GM10248 (cell line): ENCODE measurements around the gene PRAME.

Experiments
- CTCF ChIA-PET: fragments of 300-600 bp; sonication (Branson Sonifier 250); formaldehyde crosslinking; extraction: SDS; loops from one replicate; lab custom pipeline; 2021; ENCODE audit warnings: antibody characterized with exemption; lab: Yijun Ruan, JAX
- POLR2A ChIA-PET: fragments of 350-650 bp; sonication (Branson Sonifier 250); formaldehyde crosslinking; extraction: SDS; loops from one replicate; lab custom pipeline; 2020; ENCODE audit warnings: antibody characterized with exemption; lab: Yijun Ruan, JAX
- DNase-seq: peaks from one replicate; pipeline ENCODE4 v3.0.0; 2012; ENCODE audit errors: extremely low spot score
- TF ChIP-seq, protein P1 (sequence below): IDR thresholded peaks from 2 replicates; pipeline ENCODE4 v1.5.1; 2012; ENCODE audit warnings: mild to moderate bottlenecking, low read depth; ENCODE audit errors: extremely low read depth, missing control alignments, control extremely low read depth

PRAME gene

DNA sequence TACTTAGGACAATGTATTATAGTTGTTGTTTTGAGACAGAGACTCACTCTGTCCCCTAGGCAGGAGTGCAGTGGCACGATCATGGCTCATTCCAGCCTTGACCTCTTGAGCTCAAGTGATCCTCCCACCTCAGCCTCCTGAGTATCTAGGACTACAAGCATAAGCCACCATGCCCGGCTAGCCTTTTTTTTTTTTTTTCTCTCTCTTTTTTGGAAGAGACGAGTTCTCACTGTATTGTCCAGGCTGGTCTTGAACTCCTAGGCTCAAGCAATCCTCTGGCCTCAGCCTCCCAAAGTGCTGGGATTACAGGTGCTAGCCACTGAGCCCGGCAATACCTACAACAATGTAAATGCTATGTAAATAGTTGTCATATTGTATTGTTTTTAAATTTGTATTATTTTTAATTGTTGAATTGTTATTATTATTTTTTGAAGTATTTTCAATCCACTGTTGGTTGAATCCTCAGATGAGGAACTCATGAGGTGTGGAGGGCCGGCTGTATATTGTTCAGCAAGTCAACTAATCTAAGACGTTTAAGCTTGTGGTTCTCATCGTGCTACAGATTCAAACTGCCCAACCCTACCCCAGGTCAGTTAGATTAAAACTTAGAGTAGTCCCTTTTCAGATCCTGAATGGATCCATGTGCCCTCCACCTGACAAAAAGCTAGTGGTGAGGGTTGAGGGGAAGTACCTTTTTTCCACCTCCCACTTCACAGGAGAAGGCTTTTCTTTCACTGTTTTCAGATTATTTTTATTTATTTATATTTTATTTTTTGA is 27.1 kb downstream of the PRAME start:
- CTCF ChIA-PET: interaction anchor here (1.2 to 1.6 kb wide), 3 partner anchors 9 to 109 kb away, joined by 3 to 4 read pairs (median 3); partner anchors contain the start of gene ZNF280B
- no peak for DNase-seq
- TF ChIP-seq, protein P1, sequence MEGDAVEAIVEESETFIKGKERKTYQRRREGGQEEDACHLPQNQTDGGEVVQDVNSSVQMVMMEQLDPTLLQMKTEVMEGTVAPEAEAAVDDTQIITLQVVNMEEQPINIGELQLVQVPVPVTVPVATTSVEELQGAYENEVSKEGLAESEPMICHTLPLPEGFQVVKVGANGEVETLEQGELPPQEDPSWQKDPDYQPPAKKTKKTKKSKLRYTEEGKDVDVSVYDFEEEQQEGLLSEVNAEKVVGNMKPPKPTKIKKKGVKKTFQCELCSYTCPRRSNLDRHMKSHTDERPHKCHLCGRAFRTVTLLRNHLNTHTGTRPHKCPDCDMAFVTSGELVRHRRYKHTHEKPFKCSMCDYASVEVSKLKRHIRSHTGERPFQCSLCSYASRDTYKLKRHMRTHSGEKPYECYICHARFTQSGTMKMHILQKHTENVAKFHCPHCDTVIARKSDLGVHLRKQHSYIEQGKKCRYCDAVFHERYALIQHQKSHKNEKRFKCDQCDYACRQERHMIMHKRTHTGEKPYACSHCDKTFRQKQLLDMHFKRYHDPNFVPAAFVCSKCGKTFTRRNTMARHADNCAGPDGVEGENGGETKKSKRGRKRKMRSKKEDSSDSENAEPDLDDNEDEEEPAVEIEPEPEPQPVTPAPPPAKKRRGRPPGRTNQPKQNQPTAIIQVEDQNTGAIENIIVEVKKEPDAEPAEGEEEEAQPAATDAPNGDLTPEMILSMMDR: no peak
- POLR2A ChIA-PET: no interaction called here

DNA sequence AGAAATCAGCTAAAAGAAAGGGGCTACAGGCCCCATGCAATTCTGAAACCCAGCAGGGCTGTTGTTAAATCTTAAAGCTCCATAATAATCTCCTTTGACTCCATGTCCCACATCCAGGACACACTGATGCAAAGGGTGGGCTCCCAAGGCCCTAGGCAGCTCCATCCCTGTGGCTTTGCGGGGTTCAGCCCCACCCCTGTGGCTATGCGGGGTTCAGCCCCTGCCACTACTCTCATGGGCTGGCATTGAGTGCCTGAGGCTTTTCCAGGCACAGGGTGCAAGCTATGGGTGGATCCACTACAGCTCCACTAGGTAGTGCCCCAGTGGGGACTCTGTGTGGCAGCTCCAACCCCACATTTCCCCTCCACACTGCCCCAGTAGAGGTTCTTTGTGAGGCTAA is 30.3 kb downstream of the PRAME start:
- DNase-seq: no peak
- TF ChIP-seq, protein P1: no peak
- ChIA-PET CTCF (no interaction called here), POLR2A (no interaction called here)

DNA sequence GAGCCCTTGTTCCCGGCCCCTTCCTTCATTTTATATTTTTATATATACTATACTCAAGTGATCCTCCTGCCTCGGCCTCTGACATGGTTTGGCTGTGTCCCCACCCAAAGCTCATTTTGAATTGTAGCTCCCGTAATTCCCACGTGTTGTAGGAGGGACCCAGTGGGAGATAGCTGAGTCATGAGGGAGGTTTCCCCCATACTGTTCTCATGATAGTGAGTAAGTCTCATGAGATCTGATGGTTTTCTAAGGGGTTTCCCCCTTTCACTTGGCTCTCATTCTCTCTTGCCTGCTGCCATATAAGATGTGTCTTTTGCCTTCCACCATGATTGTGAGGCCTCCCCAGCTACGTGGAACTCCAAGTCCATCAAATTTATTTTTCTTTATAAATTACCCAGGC is 31.8 kb downstream of the PRAME start:
- ChIA-PET POLR2A (no interaction called here), CTCF (no interaction called here)
- TF ChIP-seq, protein P1: no peak
- DNase-seq: no peak

DNA sequence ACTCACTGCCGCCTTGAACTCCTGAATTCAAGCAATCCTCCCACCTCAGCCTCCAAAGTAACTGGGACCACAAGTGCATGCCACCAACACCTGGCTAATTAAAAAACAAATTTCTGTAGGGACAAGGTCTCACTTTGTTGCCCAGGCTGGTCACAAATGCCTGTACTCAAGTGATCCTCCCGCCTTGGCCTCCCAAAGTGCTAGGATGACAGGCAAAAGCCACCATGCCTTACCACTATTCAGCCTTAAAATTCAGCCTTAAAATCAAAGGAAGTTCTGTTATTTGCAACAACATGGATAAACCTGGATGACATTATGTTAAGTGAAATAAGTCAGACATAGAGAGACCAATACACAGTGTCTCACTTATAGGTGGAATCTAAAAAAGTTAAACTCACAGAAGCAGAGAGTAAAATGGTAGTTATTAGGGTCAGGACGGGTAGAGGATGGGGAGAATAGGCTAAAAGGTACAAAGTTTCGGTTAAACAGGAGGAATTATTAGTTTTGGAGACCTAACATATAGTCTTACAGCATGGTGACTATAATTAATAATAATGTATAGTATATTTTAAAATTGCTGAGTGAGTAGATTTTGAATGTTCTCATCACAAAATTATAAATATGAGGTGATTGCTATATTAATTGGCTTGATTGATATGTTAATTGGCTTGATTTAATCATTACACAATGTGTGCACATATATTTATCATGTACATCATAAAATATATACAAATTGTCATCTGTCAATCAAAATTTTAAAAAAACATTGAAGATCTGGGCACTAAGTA is 32.7 kb downstream of the PRAME start:
- TF ChIP-seq, protein P1: no peak
- no peak for DNase-seq
- POLR2A ChIA-PET: no interaction called here
- CTCF ChIA-PET: interaction anchor here (1.0 kb wide), 2 partner anchors 17 to 60 kb away, joined by 3 to 4 read pairs; partner anchors contain the start of gene ZNF280B

DNA sequence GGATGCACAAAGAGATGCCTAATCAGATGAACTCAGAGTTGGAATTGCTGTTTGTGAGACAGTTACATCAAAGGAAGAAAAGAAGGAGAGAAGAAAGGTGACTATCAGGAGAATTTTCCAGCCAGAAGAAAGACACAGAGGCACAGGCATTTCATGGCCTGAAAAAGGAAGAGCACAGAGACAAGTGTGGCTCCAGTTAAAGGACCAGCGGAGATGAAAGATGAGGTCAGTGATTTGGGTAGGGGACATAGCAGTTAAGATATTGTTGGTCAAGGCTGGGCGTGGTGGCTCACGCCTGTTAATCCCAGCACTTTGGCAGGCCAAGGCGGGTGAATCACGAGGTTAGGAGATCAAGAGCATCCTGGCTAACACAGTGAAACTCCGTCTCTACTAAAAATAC is 35.6 kb downstream of the PRAME start:
- ChIA-PET POLR2A (no interaction called here), CTCF (interaction anchor here (5.3 kb wide), 1 partner anchor 14 kb away, joined by 24 read pairs; the partner anchor contains the start of gene ZNF280B)
- TF ChIP-seq, protein P1: no peak
- DNase-seq: no peak

DNA sequence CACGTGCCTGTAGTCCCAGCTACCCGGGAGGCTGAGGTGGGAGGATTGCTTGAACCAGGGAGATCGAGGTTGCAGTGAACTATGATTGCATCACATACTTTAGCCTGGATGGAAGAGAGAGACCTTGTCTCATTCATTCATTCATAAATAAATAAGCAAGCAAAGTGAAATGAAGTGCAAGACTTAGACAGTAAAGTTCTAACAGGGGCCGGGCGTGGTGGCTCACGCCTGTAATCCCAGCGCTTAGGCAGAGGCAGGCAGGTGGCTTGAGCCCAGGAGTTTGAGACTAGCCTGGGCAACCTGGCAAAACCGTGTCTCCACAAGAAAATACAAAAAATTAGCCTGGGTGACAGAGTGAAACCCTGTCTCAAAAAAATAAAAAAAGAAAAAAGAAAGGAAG is 37.4 kb downstream of the PRAME start:
- TF ChIP-seq, protein P1: no peak

More for the DNA sequence above, 37.4 kb downstream of the PRAME start:
- DNase-seq: no peak
- POLR2A ChIA-PET: no interaction called here
- CTCF ChIA-PET: interaction anchor here (5.3 kb wide), 1 partner anchor 12 kb away, joined by 24 read pairs; the partner anchor contains the start of gene ZNF280B
